Mesothelial cell of epicardium (in vitro differentiated cells): ENCODE results near the gene SUCLG2. TPM values are rescaled to one million over a fixed set of nuclear protein-coding genes. Genes with fewer than 3 reads are reported as not detected.

Experiments used
- DNase-seq, 2 experiments: peaks; one replicate each; pipeline ENCODE4 v3.0.0; 2021; ENCODE audit warnings: low spot score in 2 of 2; ENCODE audit not compliant: unreplicated experiment in 2 of 2
- H3K27ac Mint-ChIP-seq: 2 replicates; pipeline ENCODE4 v1.8.0; 2021; ENCODE audit warnings: mixed read lengths
- H3K27me3 Mint-ChIP-seq: 2 replicates; pipeline ENCODE4 v1.8.0; 2021; ENCODE audit warnings: low read depth, mixed read lengths
- H3K36me3 Mint-ChIP-seq: 2 replicates; pipeline ENCODE4 v1.8.0; 2021; ENCODE audit warnings: mixed read lengths
- H3K4me1 Mint-ChIP-seq: 2 replicates; pipeline ENCODE4 v1.8.0; 2021; ENCODE audit warnings: mixed read lengths
- H3K4me3 Mint-ChIP-seq: 2 replicates; pipeline ENCODE4 v1.8.0; 2021; ENCODE audit warnings: mild to moderate bottlenecking, moderate library complexity, mixed read lengths
- H3K9me3 Mint-ChIP-seq: 2 replicates; pipeline ENCODE4 v1.8.0; 2021; ENCODE audit warnings: mixed read lengths
- CTCF ChIP-seq: fragments of 200-600 bp; sonication (generic); IDR thresholded peaks from one replicate; pipeline ENCODE4 v1.5.0; 2021; ENCODE audit warnings: antibody characterized with exemption; ENCODE audit not compliant: unreplicated experiment
- total RNA-seq: library from RNA; stranded (reverse); gene quantifications from 3 replicates; pipeline ENCODE4 v1.2.1, GENCODE V29; 2021

Gene SUCLG2
- total RNA-seq, 1 donor from 2014 or later, result 35.0 TPM

GRCh38 chr3:67383379-67383778 is 271.0 kb downstream of the SUCLG2 start:
- H3K9me3 Mint-ChIP-seq, result peaks cover 3% of the 10 kb centered on the region
- TF ChIP-seq CTCF, result no peak
- H3K27me3 Mint-ChIP-seq, result no peaks in the 10 kb centered on the region
- no peak overlapping the region for H3K4me3 Mint-ChIP-seq
- no peak overlapping the region for H3K27ac Mint-ChIP-seq
- peaks cover 15% of the 10 kb centered on the region for H3K4me1 Mint-ChIP-seq
- peaks cover 9% of the 10 kb centered on the region for H3K36me3 Mint-ChIP-seq
- no peak for DNase-seq

- H3K9me3 Mint-ChIP-seq, result peaks cover 3% of the 10 kb centered on the region
- H3K27me3 Mint-ChIP-seq, result no peaks in the 10 kb centered on the region
- H3K27ac Mint-ChIP-seq, result no peak overlapping the region
- H3K4me1 Mint-ChIP-seq, result peaks cover 15% of the 10 kb centered on the region
- no peak overlapping the region for H3K4me3 Mint-ChIP-seq
- peaks cover 9% of the 10 kb centered on the region for H3K36me3 Mint-ChIP-seq
- no peak for DNase-seq
- no peak for TF ChIP-seq CTCF
Observed at GRCh38 chr3:67382536-67382935, 271.9 kb downstream of the SUCLG2 start.

GRCh38 chr3:67381667-67382272 is 272.6 kb downstream of the SUCLG2 start:
- no peak overlapping the region for H3K27ac Mint-ChIP-seq
- DNase-seq, result no peak
- peaks cover 15% of the 10 kb centered on the region for H3K4me1 Mint-ChIP-seq
- H3K27me3 Mint-ChIP-seq, result no peaks in the 10 kb centered on the region
- no peak overlapping the region for H3K4me3 Mint-ChIP-seq
- H3K36me3 Mint-ChIP-seq, result peaks cover 6% of the 10 kb centered on the region
- peaks cover under 1% of the 10 kb centered on the region for H3K9me3 Mint-ChIP-seq
- peak; percentile 67 for TF ChIP-seq CTCF

GRCh38 chr3:67380118-67380517 is 274.3 kb downstream of the SUCLG2 start:
- peaks cover 4% of the 10 kb centered on the region for H3K36me3 Mint-ChIP-seq
- H3K27ac Mint-ChIP-seq, result no peak overlapping the region
- no peaks in the 10 kb centered on the region for H3K9me3 Mint-ChIP-seq
- TF ChIP-seq CTCF, result no peak
- H3K4me3 Mint-ChIP-seq, result no peak overlapping the region
- DNase-seq, result no peak
- H3K27me3 Mint-ChIP-seq, result no peaks in the 10 kb centered on the region
- peaks cover 15% of the 10 kb centered on the region for H3K4me1 Mint-ChIP-seq

- Mint-ChIP-seq H3K9me3 (no peaks in the 10 kb centered on the region), H3K4me3 (no peak overlapping the region), H3K4me1 (peaks cover under 1% of the 10 kb centered on the region), H3K36me3 (peaks cover 4% of the 10 kb centered on the region), H3K27me3 (no peaks in the 10 kb centered on the region), H3K27ac (no peak overlapping the region)
- no peak for TF ChIP-seq CTCF
- DNase-seq, result no peak
Observed at GRCh38 chr3:67377299-67377698, 277.1 kb downstream of the SUCLG2 start.

GRCh38 chr3:67376416-67376815 is 278.0 kb downstream of the SUCLG2 start:
- H3K9me3 Mint-ChIP-seq, result no peaks in the 10 kb centered on the region
- H3K27me3 Mint-ChIP-seq, result no peaks in the 10 kb centered on the region
- no peak overlapping the region for H3K27ac Mint-ChIP-seq
- H3K36me3 Mint-ChIP-seq, result peaks cover 4% of the 10 kb centered on the region
- TF ChIP-seq CTCF, result no peak
- H3K4me1 Mint-ChIP-seq, result no peaks in the 10 kb centered on the region
- DNase-seq, result no peak
- H3K4me3 Mint-ChIP-seq, result no peak overlapping the region
